GM12892 (cell line): ENCODE data around the gene KIF17.

Experiments
- POLR2AphosphoS5 ChIP-seq: IDR thresholded peaks from 2 replicates; pipeline ENCODE4 v1.6.1; 2011; ENCODE audit warnings: low read depth, low read length, control low read depth
- TAF1 ChIP-seq: IDR thresholded peaks from 2 replicates; pipeline ENCODE4 v1.6.1; 2011; ENCODE audit warnings: low read depth, mild to moderate bottlenecking, control low read depth, low read length, borderline replicate concordance

DNA sequence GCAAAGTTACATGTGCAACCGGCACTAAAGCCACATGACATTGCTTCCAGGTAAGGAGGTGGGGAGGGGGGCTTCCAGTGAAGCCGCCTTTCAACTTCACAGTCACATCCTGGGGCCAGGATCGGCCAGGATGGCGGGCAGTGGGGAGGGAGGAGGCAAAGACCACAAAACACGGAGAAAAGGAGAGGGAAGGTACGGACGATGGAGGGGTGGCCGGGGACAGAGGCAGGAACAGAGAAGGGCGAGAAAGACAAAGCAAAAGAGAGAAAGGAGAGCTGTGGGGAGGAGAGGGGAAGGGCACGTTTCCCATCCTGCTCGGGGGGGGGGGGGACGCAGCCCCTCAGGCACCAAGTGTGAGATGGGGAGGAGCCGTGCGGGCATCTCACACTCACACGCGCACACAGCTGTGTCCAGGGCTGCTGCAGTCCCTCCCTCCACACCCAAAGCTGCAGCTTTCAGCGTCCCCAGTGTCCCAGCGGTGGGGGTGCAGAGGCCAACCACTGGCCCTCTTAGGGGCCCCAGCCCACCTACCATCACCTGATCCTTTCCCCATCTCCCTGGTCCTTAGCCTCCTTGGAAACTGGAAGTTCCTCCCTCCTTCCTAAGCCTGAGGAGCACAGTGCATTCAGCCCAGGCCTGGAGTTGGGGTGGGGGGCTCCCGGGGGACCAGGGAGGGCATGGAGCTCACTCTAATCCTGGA lies 12.3 kb upstream of the KIF17 start:
- TF ChIP-seq TAF1 (no peak), POLR2AphosphoS5 (no peak)
